OCI-LY7 (cell line): Measurements from ENCODE around the gene HPCA. TPM values are rescaled to one million over a fixed set of nuclear protein-coding genes. Genes with fewer than 3 reads are reported as not detected.

Experiments
- BruUV-seq: library from RNA; stranded (reverse); fragments of 400-500 nt; replicated peaks from 2 replicates; lab custom pipeline; 2021; lab: Mats Ljungman, UMichigan
- CTCF ChIA-PET: fragments of 300-600 bp; sonication (Branson Sonifier 250); formaldehyde crosslinking; loops from one replicate; lab custom pipeline; 2022; ENCODE audit warnings: antibody characterized with exemption; ENCODE audit not compliant: unreplicated experiment; lab: Charles Lee
- POLR2A ChIA-PET: fragments of 300-600 bp; sonication (Branson Sonifier 250); formaldehyde crosslinking; loops from one replicate; lab custom pipeline; 2022; ENCODE audit warnings: antibody characterized with exemption; lab: Charles Lee
- DNase-seq: peaks from one replicate; pipeline ENCODE4 v3.0.0-alpha.2; 2015; ENCODE audit warnings: low spot score
- H2AFZ ChIP-seq: fragments of 200-600 bp; sonication (generic), shearing (Covaris generic); 2 replicates; pipeline ENCODE4 v1.6.1; 2014; ENCODE audit warnings: mild to moderate bottlenecking, antibody characterized with exemption, low read length, moderate library complexity
- H3K27ac ChIP-seq: fragments of 200-600 bp; sonication (generic); 2 replicates; pipeline ENCODE4 v1.5.1; 2014; ENCODE audit warnings: mixed run types, low read depth, mild to moderate bottlenecking, moderate library complexity, low read length, inconsistent platforms; ENCODE audit not compliant: poor library complexity, severe bottlenecking
- H3K36me3 ChIP-seq: fragments of 200-600 bp; sonication (generic); 2 replicates; pipeline ENCODE4 v1.6.1; 2014; ENCODE audit warnings: mild to moderate bottlenecking, antibody characterized with exemption, low read length, moderate library complexity, mixed read lengths; ENCODE audit not compliant: insufficient read depth
- H3K4me1 ChIP-seq: fragments of 200-600 bp; sonication (generic); 2 replicates; pipeline ENCODE4 v1.5.1; 2014; ENCODE audit warnings: mild to moderate bottlenecking, low read length; ENCODE audit not compliant: insufficient read depth, poor library complexity, severe bottlenecking
- H3K4me2 ChIP-seq: fragments of 200-600 bp; sonication (generic); 2 replicates; pipeline ENCODE4 v1.6.1; 2014; ENCODE audit warnings: mild to moderate bottlenecking, low read length
- H3K4me3 ChIP-seq: fragments of 200-600 bp; sonication (generic); 2 replicates; pipeline ENCODE4 v1.5.1; 2014; ENCODE audit warnings: mild to moderate bottlenecking, low read depth, low read length; ENCODE audit not compliant: poor library complexity, severe bottlenecking
- H3K79me2 ChIP-seq: fragments of 200-600 bp; sonication (generic); 2 replicates; pipeline ENCODE4 v1.6.1; 2016; ENCODE audit warnings: low read depth, mild to moderate bottlenecking, low read length, moderate library complexity, mixed read lengths; ENCODE audit not compliant: insufficient read depth
- H3K9me2 ChIP-seq: fragments of 200-600 bp; sonication (generic); 2 replicates; pipeline ENCODE4 v1.6.1; 2016; ENCODE audit warnings: mild to moderate bottlenecking, low read length, mixed read lengths; ENCODE audit not compliant: insufficient read depth
- H3K9me3 ChIP-seq: fragments of 200-600 bp; sonication (generic); 2 replicates; pipeline ENCODE4 v1.6.1; 2014; ENCODE audit warnings: mild to moderate bottlenecking, mixed run types, low read length, mixed read lengths
- H4K20me1 ChIP-seq: fragments of 200-600 bp; sonication (generic); 2 replicates; pipeline ENCODE4 v1.6.1; 2014; ENCODE audit warnings: mild to moderate bottlenecking, antibody characterized with exemption, low read length, moderate library complexity, mixed read lengths; ENCODE audit not compliant: insufficient read depth
- EZH2phosphoT487 ChIP-seq: fragments of 200-600 bp; sonication (generic); IDR thresholded peaks from 2 replicates; pipeline ENCODE4 v1.6.1; 2018; ENCODE audit warnings: low read depth, borderline replicate concordance, mild to moderate bottlenecking, mixed run types, antibody characterized with exemption, low read length, moderate library complexity, mixed read lengths
- intact Hi-C: fragments of 100-400 bp; cut with micrococcal nuclease; formaldehyde crosslinking; loops from one replicate; pipeline ENCODE4 v1.10.0; 2022; ENCODE audit not compliant: unreplicated experiment
- total RNA-seq, 2 experiments: library from RNA; depleted of rRNA in 1 of 2; stranded (reverse); fragments of >200 nt in 1 of 2; shearing (Covaris generic) in 1 of 2; gene quantifications; 2 replicates each; pipeline ENCODE4 v1.2.3, GENCODE V29; 2014 to 2022
- TF ChIP-seq, protein P1 (sequence below): fragments of 200-600 bp; sonication (generic); conservative IDR thresholded peaks from 2 replicates; pipeline ENCODE4 v1.5.1; 2014; ENCODE audit warnings: mild to moderate bottlenecking, antibody characterized with exemption, low read length, moderate library complexity, mixed read lengths

The HPCA gene
- total RNA-seq, 2 experiments from 2014 or later, result 0.36 to 3.3 TPM

DNA sequence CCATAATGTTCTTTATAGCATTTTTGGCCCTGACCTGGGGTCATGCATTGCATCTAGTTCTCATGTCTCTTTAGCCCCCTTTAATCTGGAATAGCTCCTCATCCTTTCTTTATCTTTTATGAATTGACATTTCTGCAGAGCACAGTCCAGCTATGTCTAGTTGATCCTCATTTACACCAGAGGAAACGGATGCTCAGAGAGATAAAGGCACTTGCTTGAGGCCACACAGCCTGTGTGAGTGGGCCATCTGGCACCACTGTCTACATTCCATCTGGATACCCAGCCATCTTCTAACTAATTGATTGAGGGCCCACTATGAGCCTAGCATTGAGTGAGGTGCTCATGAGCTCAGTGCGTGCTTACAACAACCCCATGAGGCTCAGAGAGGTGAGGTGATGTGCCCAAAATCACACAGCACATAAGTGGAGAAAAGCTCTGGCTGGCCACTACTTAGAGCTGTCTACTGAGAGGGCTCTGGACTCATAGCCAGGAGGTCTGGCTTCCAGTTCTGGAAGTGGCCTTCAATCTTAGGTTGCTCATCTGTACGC, 3.5 kb downstream of the HPCA start:
- H3K27ac ChIP-seq, result no peak overlapping the region
- intact Hi-C loops, result no loop called here
- no TSS peak for BruUV-seq
- no peaks in the 10 kb centered on the region for H4K20me1 ChIP-seq
- no peak for DNase-seq
- no peaks in the 10 kb centered on the region for H3K9me3 ChIP-seq
- POLR2A ChIA-PET, result interaction anchor here (0.6 kb wide), 1 partner anchor 71 kb away, joined by 3 read pairs; no protein-coding TSS in a partner anchor
- TF ChIP-seq, protein P1, sequence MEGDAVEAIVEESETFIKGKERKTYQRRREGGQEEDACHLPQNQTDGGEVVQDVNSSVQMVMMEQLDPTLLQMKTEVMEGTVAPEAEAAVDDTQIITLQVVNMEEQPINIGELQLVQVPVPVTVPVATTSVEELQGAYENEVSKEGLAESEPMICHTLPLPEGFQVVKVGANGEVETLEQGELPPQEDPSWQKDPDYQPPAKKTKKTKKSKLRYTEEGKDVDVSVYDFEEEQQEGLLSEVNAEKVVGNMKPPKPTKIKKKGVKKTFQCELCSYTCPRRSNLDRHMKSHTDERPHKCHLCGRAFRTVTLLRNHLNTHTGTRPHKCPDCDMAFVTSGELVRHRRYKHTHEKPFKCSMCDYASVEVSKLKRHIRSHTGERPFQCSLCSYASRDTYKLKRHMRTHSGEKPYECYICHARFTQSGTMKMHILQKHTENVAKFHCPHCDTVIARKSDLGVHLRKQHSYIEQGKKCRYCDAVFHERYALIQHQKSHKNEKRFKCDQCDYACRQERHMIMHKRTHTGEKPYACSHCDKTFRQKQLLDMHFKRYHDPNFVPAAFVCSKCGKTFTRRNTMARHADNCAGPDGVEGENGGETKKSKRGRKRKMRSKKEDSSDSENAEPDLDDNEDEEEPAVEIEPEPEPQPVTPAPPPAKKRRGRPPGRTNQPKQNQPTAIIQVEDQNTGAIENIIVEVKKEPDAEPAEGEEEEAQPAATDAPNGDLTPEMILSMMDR, result no peak
- no peak for TF ChIP-seq EZH2phosphoT487
- H3K79me2 ChIP-seq, result no peaks in the 10 kb centered on the region
- H3K4me2 ChIP-seq, result no peak overlapping the region
- no peak overlapping the region for H2AFZ ChIP-seq
- H3K4me3 ChIP-seq, result no peak overlapping the region
- CTCF ChIA-PET, result interaction anchor here (0.6 kb wide), 1 partner anchor 190 kb away, joined by 3 read pairs; no protein-coding TSS in a partner anchor
- H3K36me3 ChIP-seq, result no peaks in the 10 kb centered on the region
- H3K4me1 ChIP-seq, result peaks cover 4% of the 10 kb centered on the region
- no peaks in the 10 kb centered on the region for H3K9me2 ChIP-seq

GRCh38 chr1:32890516-32891240, 4.4 kb downstream of the HPCA start:
- Histone ChIP-seq H4K20me1 (no peaks in the 10 kb centered on the region), H2AFZ (no peak overlapping the region), H3K36me3 (no peaks in the 10 kb centered on the region), H3K27ac (no peak overlapping the region), H3K4me3 (no peak overlapping the region), H3K9me3 (no peaks in the 10 kb centered on the region), H3K4me2 (no peak overlapping the region), H3K79me2 (no peaks in the 10 kb centered on the region), H3K9me2 (no peaks in the 10 kb centered on the region), H3K4me1 (peaks cover 4% of the 10 kb centered on the region)
- BruUV-seq, result no TSS peak
- no peak for DNase-seq
- ChIA-PET CTCF (interaction anchor here (0.6 to 0.9 kb wide), 2 partner anchors 24 to 189 kb away, joined by 3 read pairs; no protein-coding TSS in a partner anchor), POLR2A (no interaction called here)
- intact Hi-C loops, result no loop called here
- TF ChIP-seq, protein P1, result no peak
- TF ChIP-seq EZH2phosphoT487, result no peak

GRCh38 chr1:32891241-32891570, 4.9 kb downstream of the HPCA start:
- BruUV-seq, result no TSS peak
- no peak for DNase-seq
- ChIA-PET CTCF (interaction anchor here (0.9 kb wide), 1 partner anchor 24 kb away, joined by 3 read pairs; no protein-coding TSS in a partner anchor), POLR2A (interaction anchor here (0.6 kb wide), 1 partner anchor 50 kb away, joined by 3 read pairs; no protein-coding TSS in a partner anchor)
- TF ChIP-seq EZH2phosphoT487, result no peak
- TF ChIP-seq, protein P1, result no peak
- intact Hi-C loops, result no loop called here
- Histone ChIP-seq H4K20me1 (no peaks in the 10 kb centered on the region), H2AFZ (no peak overlapping the region), H3K9me2 (no peaks in the 10 kb centered on the region), H3K4me1 (peaks cover 4% of the 10 kb centered on the region), H3K27ac (no peak overlapping the region), H3K9me3 (no peaks in the 10 kb centered on the region), H3K79me2 (no peaks in the 10 kb centered on the region), H3K4me3 (no peak overlapping the region), H3K36me3 (no peaks in the 10 kb centered on the region), H3K4me2 (no peak overlapping the region)
